Measurements from ENCODE around the gene TTLL11. TPM values are rescaled to one million over a fixed set of nuclear protein-coding genes. Genes with fewer than 3 reads are reported as not detected.

Gene TTLL11
- total RNA-seq, 2 donors from 2014 or later: 11.8 to 20.4 TPM

GRCh38 chr9:121780177-121781040, 312.7 kb downstream of the TTLL11 start:
- DNase-seq (ENCODE audit: low spot score): no peak
- intact Hi-C loops (cut with DNase I): loop anchor here in 1 of 2 donors (5.0 kb wide), 1 partner anchor 703 kb away; no protein-coding TSS in a partner anchor

DNA sequence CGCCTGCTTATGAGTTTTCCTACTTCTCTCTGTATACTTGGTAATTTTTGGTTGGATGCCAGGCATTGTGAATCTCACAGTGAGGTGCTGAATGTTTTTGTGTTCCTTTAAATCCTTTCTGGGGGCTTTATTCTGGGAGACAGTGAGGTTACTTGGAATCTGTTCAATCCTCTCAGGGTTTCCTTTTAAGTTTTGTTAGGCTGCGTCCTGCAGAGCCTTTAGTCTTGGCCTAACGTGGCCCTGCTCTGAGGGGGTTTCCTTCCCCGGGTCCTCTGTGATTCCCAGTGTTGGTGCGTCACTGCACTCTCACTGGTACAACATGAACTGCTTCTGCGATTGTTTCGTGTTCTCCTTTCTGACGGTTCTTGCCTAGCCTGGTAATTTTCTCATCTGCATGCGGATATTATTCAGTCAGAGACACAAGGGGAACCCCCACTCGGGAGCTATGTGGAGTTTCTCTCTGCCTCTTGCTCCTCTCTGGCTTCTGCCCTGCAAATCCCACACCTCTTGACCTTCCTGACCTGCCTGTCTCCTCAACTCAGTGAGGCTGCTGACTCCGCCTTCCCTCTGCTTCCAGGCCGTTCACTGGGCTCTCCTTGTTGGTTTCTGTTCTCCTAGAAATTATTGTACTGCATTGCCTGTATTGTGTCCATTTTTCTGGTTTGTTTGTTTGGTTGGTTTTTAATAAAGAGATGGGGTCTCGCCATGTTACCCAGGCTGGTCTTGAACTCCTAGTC, 313.6 kb downstream of the TTLL11 start:
- DNase-seq (ENCODE audit: low spot score): no peak
- intact Hi-C loops (cut with DNase I): loop anchor here in 1 of 2 donors (5.0 kb wide), 1 partner anchor 702 kb away; no protein-coding TSS in a partner anchor

GRCh38 chr9:121778252-121779225, 314.6 kb downstream of the TTLL11 start:
- no peak for DNase-seq (ENCODE audit: low spot score)
- intact Hi-C loops (cut with DNase I): no loop called here

GRCh38 chr9:121776739-121777637, 316.1 kb downstream of the TTLL11 start:
- intact Hi-C loops (cut with DNase I): no loop called here
- DNase-seq (ENCODE audit: low spot score): no peak

- DNase-seq (ENCODE audit: low spot score): peak; percentile 78
- intact Hi-C loops (cut with DNase I): no loop called here
These were observed 316.9 kb downstream of the TTLL11 start for GRCh38 chr9:121776001-121776738.

- peak; percentile 73 for DNase-seq (ENCODE audit: low spot score)
- intact Hi-C loops (cut with DNase I): no loop called here
These were observed 318.1 kb downstream of the TTLL11 start for GRCh38 chr9:121774715-121775613.

DNA sequence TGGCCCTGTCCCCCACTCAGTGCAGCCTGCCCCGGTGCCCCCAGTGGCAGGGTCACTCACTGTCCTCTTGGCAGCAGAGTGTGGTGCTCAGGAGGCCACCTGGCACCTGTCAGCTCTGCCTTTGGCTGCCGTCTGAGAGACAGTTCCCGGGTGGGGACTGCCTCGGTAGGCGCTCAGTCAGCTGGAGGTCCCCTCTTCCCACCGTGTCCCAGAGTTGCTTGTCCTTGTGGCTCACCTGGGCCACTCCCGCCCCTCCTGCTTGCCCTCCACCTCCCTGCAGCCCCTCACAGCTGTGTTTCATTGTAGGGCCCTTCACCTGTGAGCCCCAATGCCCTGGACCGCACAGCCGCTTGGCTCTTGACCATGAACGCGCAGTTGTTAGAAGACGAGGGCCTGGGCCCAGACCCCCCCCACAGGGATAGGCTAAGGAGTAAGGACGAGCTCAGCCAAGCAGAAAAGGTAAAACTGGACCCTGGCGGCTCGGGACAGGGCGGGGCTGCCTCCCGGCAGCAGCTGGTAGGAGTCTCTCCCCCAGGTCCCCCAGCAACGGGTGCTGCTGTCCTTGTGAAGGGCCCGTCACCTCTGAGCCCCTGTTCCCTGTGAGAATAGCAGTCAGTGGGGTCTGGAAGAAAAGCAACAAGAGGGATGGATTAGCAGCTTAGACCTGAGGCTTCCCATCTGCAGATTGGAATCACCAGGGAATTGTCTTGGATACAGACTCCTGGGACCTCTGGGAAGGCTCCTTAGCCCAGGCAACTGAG, 319.0 kb downstream of the TTLL11 start:
- intact Hi-C loops (cut with DNase I): no loop called here
- peak; percentile 54 for DNase-seq (ENCODE audit: low spot score)

GRCh38 chr9:121773286-121773953, 319.7 kb downstream of the TTLL11 start:
- peak; percentile 70 for DNase-seq (ENCODE audit: low spot score)
- intact Hi-C loops (cut with DNase I): no loop called here

- DNase-seq (ENCODE audit: low spot score): peak; percentile 79
- intact Hi-C loops (cut with DNase I): no loop called here
These were observed 320.4 kb downstream of the TTLL11 start for GRCh38 chr9:121772600-121773285.

Small RNAs within 50 kb of the gene (microRNA-seq; reads per million reads assigned to microRNA genes)
- 0 reads per million in 2 donors for gene MIR4478 (ENCODE audit: borderline microRNAs expressed in 2 of 2)

Other genes starting within 250 kb of the TTLL11 start
- 10 to 100 TPM; 36.5 to 38.2 TPM for gene NDUFA8, start 66.5 kb upstream of the TTLL11 start, total RNA-seq
- 1 to 10 TPM in 1 of 2 donors, under 1 TPM in 1; 0.95 to 1.5 TPM for gene MORN5, start 66.6 kb upstream of the TTLL11 start, total RNA-seq
- gene LHX6, start 135.6 kb upstream of the TTLL11 start, total RNA-seq: 10 to 100 TPM in 1 of 2 donors, 1 to 10 TPM in 1; 8.3 to 23.6 TPM
- gene RBM18, start 171.5 kb upstream of the TTLL11 start, total RNA-seq: 10 to 100 TPM; 18.9 to 19.2 TPM
- 10 to 100 TPM; 23.8 to 27.7 TPM for gene MRRF, start 171.6 kb upstream of the TTLL11 start, total RNA-seq

Measured in posterior vena cava (tissue), 2 donors.